Sigmoid colon (tissue), 7 donors: ENCODE results near the gene RB1. TPM values are rescaled to one million over a fixed set of nuclear protein-coding genes. Genes with fewer than 3 reads are reported as not detected.

Experiments
- DNase-seq: peaks from one replicate; pipeline ENCODE4 v3.0.0-alpha.2; 2019
- H3K27ac ChIP-seq, 4 donors: fragments of 200-600 bp; sonication (generic); one replicate each; pipeline ENCODE4 v1.5.1; 2016 to 2019; ENCODE audit warnings: mild to moderate bottlenecking in 1 of 4
- H3K27me3 ChIP-seq, 3 donors: fragments of 200-600 bp; sonication (generic); one replicate each; pipeline ENCODE4 v1.5.1; 2019; ENCODE audit warnings: mild to moderate bottlenecking in 1 of 3
- H3K36me3 ChIP-seq, 4 donors: fragments of 200-600 bp; sonication (generic); one replicate each; pipeline ENCODE4 v1.5.1; 2016 to 2019
- H3K4me1 ChIP-seq, 4 donors: fragments of 200-600 bp; sonication (generic); one replicate each; pipeline ENCODE4 v1.5.1; 2017 to 2019
- H3K4me3 ChIP-seq, 4 donors: fragments of 200-600 bp; sonication (generic); one replicate each; pipeline ENCODE4 v1.5.1; 2017 to 2019; ENCODE audit warnings: mild to moderate bottlenecking in 2 of 4, moderate library complexity in 1 of 4
- H3K9me3 ChIP-seq, 4 donors: fragments of 200-600 bp in 3 of 4; sonication (generic) in 3 of 4; one replicate each; pipeline versions ENCODE4 v1.5.1 to v1.6.1; 2013 to 2019
- EP300 ChIP-seq, 4 donors: sonication (generic); formaldehyde crosslinking; IDR thresholded peaks; one replicate each; pipeline ENCODE4 v1.6.1; 2017; ENCODE audit warnings: antibody characterized with exemption in 4 of 4
- POLR2A ChIP-seq, 2 donors: fragments of 450-650 bp; IDR thresholded peaks; one replicate each; pipeline ENCODE4 v1.6.1; 2016; ENCODE audit warnings: antibody characterized with exemption in 2 of 2, mild to moderate bottlenecking in 2 of 2, moderate library complexity in 2 of 2
- POLR2AphosphoS5 ChIP-seq, 4 donors: sonication (generic); formaldehyde crosslinking; IDR thresholded peaks; one replicate each; pipeline ENCODE4 v1.6.1; 2017; ENCODE audit warnings: antibody characterized with exemption in 4 of 4
- WGBS, 2 donors: extraction: QIAGEN DNeasy Blood & Tissue Kit; methylation state at CpG; one replicate each; pipeline ENCODE4 v1.1.7; 2013; 5-methylcytosine and 5-hydroxymethylcytosine counted together
- intact Hi-C: fragments of 100-400 bp; cut with DNase I; formaldehyde crosslinking; loops from one replicate; pipeline ENCODE4 v1.15.1; 2023
- polyA plus RNA-seq, 3 donors: library from polyadenylated mRNA; stranded (reverse); fragments of 200-250 nt; gene quantifications; one replicate each; pipeline ENCODE4 v1.2.3, GENCODE V29; 2013
- total RNA-seq, 4 donors: library from RNA; depleted of rRNA; stranded (reverse); fragments of >200 nt; gene quantifications; one replicate each; pipeline ENCODE4 v1.1.0, GENCODE V29; 2016
- TF ChIP-seq, protein P1 (sequence below), 4 experiments: fragments of 450-650 bp in 3 of 4; fragments of 200-600 bp in 1 of 4; IDR thresholded peaks; one replicate each; pipeline ENCODE4 v1.5.1; 2016 to 2019; ENCODE audit warnings: antibody characterized with exemption in 4 of 4, mild to moderate bottlenecking in 3 of 4, moderate library complexity in 2 of 4
- donor health status: healthy with polysubstance abuse.
- donor health status: Bipolar disorder and iron deficiency.
- donor health status: healthy.

The RB1 gene
- total and polyA plus RNA-seq, 7 donors = 15.6 to 35.6 (median 31.1) TPM

DNA sequence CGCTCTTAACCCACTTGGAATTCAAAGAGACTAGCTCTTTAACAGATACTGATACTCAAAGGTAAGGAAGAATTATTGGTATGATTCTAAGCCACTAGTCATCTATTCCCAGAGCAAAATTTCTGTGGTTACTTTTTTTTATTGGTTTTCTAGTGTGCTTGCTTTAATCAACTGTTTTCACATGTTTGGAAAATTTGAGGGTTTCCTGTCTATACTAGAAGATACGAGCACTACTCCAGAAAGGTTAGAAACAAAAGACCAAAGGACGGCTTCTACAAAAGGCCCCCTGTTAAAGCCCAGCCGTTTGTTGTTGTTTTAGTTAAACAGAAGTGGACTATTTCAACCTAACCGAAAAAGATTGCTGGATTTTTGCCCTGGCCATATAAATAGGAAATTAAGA lies 127.9 kb downstream of the RB1 start:
- DNase-seq = no peak
- Histone ChIP-seq H3K27me3 (no peaks in the 10 kb centered on the region), H3K4me1 (peaks cover 0 to 17% (median 13%) of the 10 kb centered on the region in 4 donors), H3K4me3 (no peak overlapping the region), H3K27ac (peak overlapping the region in 2 of 4 donors; percentile 47 to 49), H3K9me3 (no peaks in the 10 kb centered on the region), H3K36me3 (no peaks in the 10 kb centered on the region)
- no peak for TF ChIP-seq POLR2AphosphoS5 (IDR thresholded peaks at IDR 0.05)
- no peak for TF ChIP-seq POLR2A (IDR thresholded peaks at IDR 0.05)
- no peak for TF ChIP-seq EP300 (IDR thresholded peaks at IDR 0.05)
- TF ChIP-seq, protein P1, sequence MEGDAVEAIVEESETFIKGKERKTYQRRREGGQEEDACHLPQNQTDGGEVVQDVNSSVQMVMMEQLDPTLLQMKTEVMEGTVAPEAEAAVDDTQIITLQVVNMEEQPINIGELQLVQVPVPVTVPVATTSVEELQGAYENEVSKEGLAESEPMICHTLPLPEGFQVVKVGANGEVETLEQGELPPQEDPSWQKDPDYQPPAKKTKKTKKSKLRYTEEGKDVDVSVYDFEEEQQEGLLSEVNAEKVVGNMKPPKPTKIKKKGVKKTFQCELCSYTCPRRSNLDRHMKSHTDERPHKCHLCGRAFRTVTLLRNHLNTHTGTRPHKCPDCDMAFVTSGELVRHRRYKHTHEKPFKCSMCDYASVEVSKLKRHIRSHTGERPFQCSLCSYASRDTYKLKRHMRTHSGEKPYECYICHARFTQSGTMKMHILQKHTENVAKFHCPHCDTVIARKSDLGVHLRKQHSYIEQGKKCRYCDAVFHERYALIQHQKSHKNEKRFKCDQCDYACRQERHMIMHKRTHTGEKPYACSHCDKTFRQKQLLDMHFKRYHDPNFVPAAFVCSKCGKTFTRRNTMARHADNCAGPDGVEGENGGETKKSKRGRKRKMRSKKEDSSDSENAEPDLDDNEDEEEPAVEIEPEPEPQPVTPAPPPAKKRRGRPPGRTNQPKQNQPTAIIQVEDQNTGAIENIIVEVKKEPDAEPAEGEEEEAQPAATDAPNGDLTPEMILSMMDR (IDR thresholded peaks at IDR 0.05) = no peak
- intact Hi-C loops = no loop called here
- 58 to 78% methylated on average over 5 of the region's 5 CpGs for WGBS, 2 donors

GRCh38 chr13:48431987-48432615 lies 128.6 kb downstream of the RB1 start:
- H3K4me3 ChIP-seq = no peak overlapping the region
- H3K4me1 ChIP-seq = peaks cover 0 to 22% (median 15%) of the 10 kb centered on the region in 4 donors
- no peaks in the 10 kb centered on the region for H3K36me3 ChIP-seq
- no peak for TF ChIP-seq POLR2A (IDR thresholded peaks at IDR 0.05)
- TF ChIP-seq EP300 (IDR thresholded peaks at IDR 0.05) = no peak
- no peaks in the 10 kb centered on the region for H3K9me3 ChIP-seq
- peak overlapping the region in 3 of 4 donors; percentile 24 to 49 (median 47) for H3K27ac ChIP-seq
- no peaks in the 10 kb centered on the region for H3K27me3 ChIP-seq
- no peak for DNase-seq
- intact Hi-C loops = no loop called here
- 70 to 75% methylated on average over 2 of the region's 2 CpGs for WGBS, 2 donors

GRCh38 chr13:48434200-48434599 lies 130.6 kb downstream of the RB1 start:
- Histone ChIP-seq H3K4me1 (peaks cover 0 to 26% (median 17%) of the 10 kb centered on the region in 4 donors), H3K9me3 (no peaks in the 10 kb centered on the region), H3K4me3 (no peak overlapping the region), H3K27me3 (no peaks in the 10 kb centered on the region), H3K27ac (no peak overlapping the region), H3K36me3 (no peaks in the 10 kb centered on the region)
- DNase-seq = no peak
- WGBS, 2 donors = 94 to 96% methylated on average over 3 of the region's 3 CpGs
- TF ChIP-seq POLR2A (IDR thresholded peaks at IDR 0.05) (no peak), POLR2AphosphoS5 (IDR thresholded peaks at IDR 0.05) (no peak), EP300 (IDR thresholded peaks at IDR 0.05) (no peak)
- intact Hi-C loops = no loop called here

DNA sequence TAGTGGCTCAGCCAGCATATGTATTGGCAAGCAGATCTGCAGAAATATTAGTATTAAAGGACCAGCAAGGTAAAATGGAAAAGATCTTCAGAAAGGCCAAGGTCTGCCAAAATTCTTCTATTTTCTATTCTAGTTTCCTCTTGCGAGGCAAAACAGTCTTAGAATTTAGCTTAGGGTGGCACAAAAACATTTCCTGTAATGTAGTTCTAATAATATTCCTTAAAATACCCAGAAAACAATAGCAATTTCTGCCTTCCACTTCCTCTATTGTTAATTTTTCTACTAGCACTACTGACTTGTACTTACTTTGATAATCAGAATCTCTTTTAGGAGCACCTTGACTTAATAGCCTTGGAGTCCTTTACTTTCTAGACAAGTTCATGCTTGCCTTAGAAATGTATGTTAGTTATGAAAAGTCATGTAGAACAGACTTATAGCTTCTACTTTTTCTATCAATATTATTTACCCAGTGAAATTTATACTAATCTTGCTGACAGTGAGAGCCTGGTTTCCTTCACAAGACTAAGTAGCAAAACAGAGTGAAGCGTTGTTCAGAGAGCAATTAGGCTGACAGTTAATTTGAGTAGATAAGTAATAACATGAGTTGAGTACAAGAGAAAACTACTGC lies 133.2 kb downstream of the RB1 start:
- Histone ChIP-seq H3K27me3 (no peaks in the 10 kb centered on the region), H3K4me3 (no peak overlapping the region), H3K4me1 (peaks cover 0 to 21% (median 13%) of the 10 kb centered on the region in 4 donors), H3K27ac (peak overlapping the region in 3 of 4 donors; percentile 21 to 62 (median 44)), H3K9me3 (no peaks in the 10 kb centered on the region), H3K36me3 (no peaks in the 10 kb centered on the region)
- no peak for DNase-seq
- WGBS, 2 donors = 80 to 91% methylated on average over 2 of the region's 2 CpGs
- TF ChIP-seq, protein P1 (IDR thresholded peaks at IDR 0.05) = no peak
- no peak for TF ChIP-seq EP300 (IDR thresholded peaks at IDR 0.05)
- no peak for TF ChIP-seq POLR2A (IDR thresholded peaks at IDR 0.05)
- TF ChIP-seq POLR2AphosphoS5 (IDR thresholded peaks at IDR 0.05) = no peak
- intact Hi-C loops = no loop called here

DNA sequence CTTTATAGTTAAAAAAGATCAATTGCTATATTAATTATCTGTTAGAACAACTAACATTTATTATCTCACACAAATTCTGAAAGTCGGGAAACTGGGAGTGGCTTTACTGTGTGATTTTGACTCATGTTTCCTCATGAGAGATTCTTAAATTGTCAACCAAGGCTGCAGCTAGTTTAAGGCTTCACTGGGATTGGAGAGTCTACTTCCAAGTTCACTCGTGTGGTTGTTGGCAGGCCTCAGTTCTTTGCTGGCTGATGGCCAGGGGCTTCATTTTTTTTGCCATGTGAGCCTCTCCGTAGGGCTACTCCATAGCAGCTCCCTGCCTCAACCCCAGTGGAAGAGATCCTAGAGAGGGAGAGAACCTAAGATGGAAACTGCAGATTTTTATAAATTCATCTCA lies 133.8 kb downstream of the RB1 start:
- Histone ChIP-seq H3K4me3 (no peak overlapping the region), H3K36me3 (no peaks in the 10 kb centered on the region), H3K27ac (peak overlapping the region in 3 of 4 donors; percentile 21 to 62 (median 44)), H3K9me3 (no peaks in the 10 kb centered on the region), H3K4me1 (peaks cover 0 to 15% (median 7%) of the 10 kb centered on the region in 4 donors), H3K27me3 (no peaks in the 10 kb centered on the region)
- 53 to 63% methylated on average over 3 of the region's 3 CpGs for WGBS, 2 donors
- peak in 1 of 4 donors; percentile 12 for TF ChIP-seq POLR2AphosphoS5 (IDR thresholded peaks at IDR 0.05)
- TF ChIP-seq, protein P1 (IDR thresholded peaks at IDR 0.05) = no peak
- intact Hi-C loops = no loop called here
- peak; percentile 76 for DNase-seq
